Urinary bladder (tissue), 4 donors: ENCODE results near the gene ATXN10. TPM values are rescaled to one million over a fixed set of nuclear protein-coding genes. Genes with fewer than 3 reads are reported as not detected.

Source experiments
- DNase-seq: peaks from one replicate; pipeline ENCODE4 v3.0.0-alpha.2; 2015; ENCODE audit errors: extremely low spot score
- H3K27ac ChIP-seq: one replicate; pipeline ENCODE4 v1.5.1; 2013; ENCODE audit warnings: low read depth, mild to moderate bottlenecking, moderate library complexity
- H3K36me3 ChIP-seq: one replicate; pipeline ENCODE4 v1.6.1; 2013; ENCODE audit warnings: mild to moderate bottlenecking, moderate library complexity; ENCODE audit not compliant: insufficient read depth
- H3K4me1 ChIP-seq: one replicate; pipeline ENCODE4 v1.6.1; 2013; ENCODE audit warnings: mild to moderate bottlenecking, moderate library complexity; ENCODE audit not compliant: insufficient read depth
- H3K4me3 ChIP-seq: one replicate; pipeline ENCODE4 v1.5.1; 2013; ENCODE audit warnings: low read depth, low read length
- WGBS: extraction: QIAGEN DNeasy Blood & Tissue Kit; methylation state at CpG from one replicate; pipeline ENCODE4 v1.1.7; 2013; 5-methylcytosine and 5-hydroxymethylcytosine counted together
- polyA plus RNA-seq: library from polyadenylated mRNA; stranded (reverse); fragments of 200-250 nt; gene quantifications from one replicate; pipeline ENCODE4 v1.2.3, GENCODE V29; 2013
- total RNA-seq: library from RNA; depleted of rRNA; stranded (reverse); fragments of >200 nt; gene quantifications from one replicate; pipeline ENCODE4 v1.2.3, GENCODE V29; 2014
- donor health status: healthy with polysubstance abuse.
- donor health status: healthy.

ATXN10 gene
- total and polyA plus RNA-seq, 2 donors, result 63.6 to 191 TPM

DNA sequence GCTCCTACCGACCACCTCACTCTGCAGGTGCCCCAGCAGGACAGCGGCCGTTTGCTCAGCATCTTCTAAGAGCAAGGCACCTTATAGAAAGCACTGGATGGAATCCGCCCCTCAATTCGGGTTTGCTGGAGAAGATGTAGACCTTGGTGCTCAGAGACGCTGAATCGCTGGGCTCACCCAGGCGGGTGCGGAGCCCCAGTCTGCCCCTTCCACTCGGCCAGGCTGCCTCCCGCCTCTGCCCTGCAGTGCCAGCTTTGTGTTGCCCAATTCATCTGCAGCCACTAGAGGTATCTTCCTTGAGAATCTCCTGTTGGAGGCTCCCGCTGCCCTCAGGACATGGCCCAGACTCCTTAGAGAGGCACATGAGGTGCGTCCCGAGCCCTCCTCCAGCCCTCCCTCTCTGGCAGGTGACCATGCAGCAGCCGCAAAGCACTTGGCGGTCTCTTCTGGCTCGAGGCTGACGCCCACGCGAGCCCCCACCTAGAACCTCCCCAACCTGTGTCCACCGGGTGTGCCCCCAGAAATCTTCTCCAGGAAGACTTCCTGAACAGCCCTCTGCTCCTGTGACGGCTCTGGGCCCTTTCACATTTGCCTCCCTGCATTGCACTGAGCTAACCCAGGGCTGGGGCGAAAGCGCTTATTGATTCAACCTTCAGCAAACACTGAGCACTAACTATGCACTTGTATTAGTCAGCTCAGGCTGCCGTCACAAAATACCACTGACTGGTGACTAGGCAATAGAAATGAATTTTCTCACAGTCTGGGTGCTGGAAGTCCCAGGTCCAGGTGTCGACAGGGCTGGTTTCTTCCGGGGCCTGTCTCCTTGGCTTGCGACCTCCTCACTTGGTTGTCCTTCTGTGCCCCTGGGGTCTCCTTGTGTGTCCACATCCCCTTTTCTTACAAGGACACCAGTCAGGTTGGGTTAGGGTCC is 187.9 kb downstream of the ATXN10 start:
- DNase-seq, result no peak
- Histone ChIP-seq H3K4me3 (no peak overlapping the region), H3K27ac (no peak overlapping the region), H3K4me1 (no peaks in the 10 kb centered on the region), H3K36me3 (no peaks in the 10 kb centered on the region)
- WGBS, result 93% methylated on average over 28 of the region's 28 CpGs

DNA sequence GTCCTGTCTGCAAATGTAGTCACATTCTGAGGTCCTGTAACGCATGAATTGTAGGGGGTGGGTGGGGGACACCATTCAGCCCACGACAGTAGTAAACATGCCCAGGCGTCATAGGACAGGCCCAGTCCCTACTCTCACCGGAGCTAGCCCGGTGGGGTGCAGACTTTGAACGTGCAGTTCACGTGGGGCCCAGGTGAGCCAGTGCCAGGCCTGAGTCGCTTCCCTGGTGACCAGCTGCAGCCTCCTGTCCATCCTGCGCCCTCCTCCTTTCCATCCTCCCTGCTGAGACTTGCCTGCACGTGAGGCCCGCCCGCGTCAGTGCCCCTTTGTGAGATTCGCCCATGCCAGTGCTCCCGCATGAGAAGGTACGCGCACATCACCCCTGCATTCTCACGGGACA is 188.6 kb downstream of the ATXN10 start:
- Histone ChIP-seq H3K4me3 (no peak overlapping the region), H3K36me3 (no peaks in the 10 kb centered on the region), H3K4me1 (no peaks in the 10 kb centered on the region), H3K27ac (no peak overlapping the region)
- WGBS, result 93% methylated on average over 18 of the region's 18 CpGs
- DNase-seq, result no peak

DNA sequence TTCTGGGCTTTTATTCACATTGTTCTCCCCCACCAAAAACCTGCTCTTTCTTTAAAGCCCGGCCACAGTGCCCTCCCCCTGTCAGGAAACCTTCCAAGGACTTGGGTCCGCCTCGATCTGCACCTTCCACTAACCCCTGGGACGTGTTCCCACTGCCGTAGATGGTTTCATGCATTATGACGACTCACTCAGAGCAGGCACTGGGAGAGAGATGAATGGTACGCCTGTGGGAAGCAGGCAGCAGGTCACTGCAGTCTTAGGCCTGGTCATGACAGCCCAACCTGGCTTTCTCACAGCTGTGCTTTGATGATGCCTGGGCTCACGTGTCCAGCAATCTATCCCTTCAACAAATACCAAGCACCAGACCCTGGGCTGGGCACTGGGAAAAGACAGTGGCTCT is 189.6 kb downstream of the ATXN10 start:
- Histone ChIP-seq H3K27ac (no peak overlapping the region), H3K4me1 (no peaks in the 10 kb centered on the region), H3K36me3 (no peaks in the 10 kb centered on the region), H3K4me3 (no peak overlapping the region)
- 77% methylated on average over 8 of the region's 8 CpGs for WGBS
- no peak for DNase-seq

DNA sequence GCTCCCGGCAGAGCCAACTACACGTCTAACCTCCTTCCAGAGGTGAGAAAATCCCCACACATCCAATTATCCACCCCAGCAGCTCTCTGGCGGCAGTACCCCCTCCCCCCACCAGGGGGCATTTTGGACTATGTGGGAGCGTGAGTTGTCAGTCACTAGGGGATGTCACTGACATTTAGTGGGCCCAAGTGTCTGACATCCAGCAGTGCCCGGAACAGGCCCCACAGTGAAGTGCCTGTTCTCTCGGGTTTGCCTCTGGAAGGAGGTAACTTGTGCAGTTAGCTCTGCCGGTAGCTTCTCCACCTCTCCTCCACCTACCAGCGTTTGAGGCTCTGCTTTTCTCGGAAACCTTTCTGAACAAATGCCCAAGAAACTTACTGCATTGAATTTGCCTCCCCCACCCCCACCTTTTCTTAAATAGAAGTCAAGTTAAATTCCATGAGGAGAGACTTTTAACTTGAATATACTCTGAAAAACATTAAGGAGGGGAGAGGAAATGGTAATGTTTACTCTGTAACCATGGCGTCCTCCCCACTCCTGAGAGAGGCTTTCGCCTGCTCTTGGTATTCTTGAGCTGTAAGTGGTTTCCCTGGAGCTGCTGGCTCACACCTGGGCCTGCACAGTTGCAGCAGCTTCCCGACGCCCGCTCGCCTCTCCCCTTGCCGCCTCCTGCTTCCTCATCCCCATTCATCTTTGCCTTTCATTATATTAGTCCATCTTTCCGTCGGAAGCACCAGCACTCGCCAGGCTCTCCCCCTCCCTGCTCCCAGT is 192.5 kb downstream of the ATXN10 start:
- H3K4me1 ChIP-seq, result peaks cover 3% of the 10 kb centered on the region
- DNase-seq, result peak; percentile 35
- no peak overlapping the region for H3K27ac ChIP-seq
- no peaks in the 10 kb centered on the region for H3K36me3 ChIP-seq
- no peak overlapping the region for H3K4me3 ChIP-seq
- WGBS, result 24% methylated on average over 19 of the region's 19 CpGs

DNA sequence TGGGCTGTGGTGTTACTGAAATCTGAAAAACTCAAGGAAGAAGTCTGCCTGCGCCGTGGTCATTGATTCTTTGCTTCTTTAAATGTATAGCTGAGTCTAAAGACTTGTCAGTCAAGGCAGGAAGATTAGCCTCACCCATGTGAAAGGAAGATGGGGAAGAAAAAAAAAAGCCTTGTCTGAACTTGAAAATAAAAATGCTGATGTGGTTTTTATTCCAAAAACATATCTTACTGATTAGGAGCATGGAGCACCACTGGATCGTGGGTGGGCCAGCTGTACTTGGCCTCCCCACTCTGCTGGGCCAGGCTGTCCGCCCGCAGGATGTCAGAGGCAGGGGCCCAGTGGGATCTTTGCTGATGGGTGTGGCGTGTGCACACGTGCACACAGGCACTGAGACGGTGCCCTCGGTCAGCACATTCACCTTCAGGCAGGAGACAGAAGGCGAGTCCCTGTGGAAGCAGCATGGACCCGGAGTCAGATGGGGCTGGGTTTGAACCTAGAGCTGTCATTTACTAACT is 193.4 kb downstream of the ATXN10 start:
- 68% methylated on average over 11 of the region's 11 CpGs for WGBS
- no peaks in the 10 kb centered on the region for H3K36me3 ChIP-seq
- no peak overlapping the region for H3K27ac ChIP-seq
- peaks cover 3% of the 10 kb centered on the region for H3K4me1 ChIP-seq
- DNase-seq, result no peak
- H3K4me3 ChIP-seq, result no peak overlapping the region

DNA sequence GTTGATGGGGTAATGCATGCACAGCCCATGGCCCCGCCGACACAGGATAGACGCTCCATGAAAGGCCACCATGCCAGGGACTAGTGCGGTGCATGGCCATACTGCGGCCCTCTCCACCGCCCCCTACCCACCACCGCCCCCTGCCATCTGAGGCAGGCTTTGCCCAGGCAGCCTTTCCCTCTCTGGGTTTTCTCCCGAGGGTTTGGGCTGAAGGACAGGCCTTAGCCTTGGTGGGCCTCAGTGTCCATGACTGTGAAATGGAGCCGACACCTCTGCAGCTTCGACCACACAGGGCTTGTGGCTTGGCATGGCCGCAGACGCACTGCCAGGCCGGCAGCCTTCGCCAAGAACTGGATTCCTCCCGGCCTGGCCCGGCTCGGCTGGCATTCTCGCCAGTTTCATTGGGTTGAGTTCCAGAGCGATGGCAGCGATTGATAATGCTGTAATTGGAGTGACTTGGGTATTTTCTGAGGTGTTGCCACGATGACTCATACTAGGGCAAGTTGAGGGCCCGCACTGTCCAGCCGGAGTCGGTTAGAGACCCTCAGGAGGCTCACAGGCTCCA is 194.0 kb downstream of the ATXN10 start:
- Histone ChIP-seq H3K27ac (no peak overlapping the region), H3K36me3 (no peaks in the 10 kb centered on the region), H3K4me3 (no peak overlapping the region), H3K4me1 (peaks cover 3% of the 10 kb centered on the region)
- DNase-seq, result no peak
- WGBS, result 92% methylated on average over 24 of the region's 24 CpGs

DNA sequence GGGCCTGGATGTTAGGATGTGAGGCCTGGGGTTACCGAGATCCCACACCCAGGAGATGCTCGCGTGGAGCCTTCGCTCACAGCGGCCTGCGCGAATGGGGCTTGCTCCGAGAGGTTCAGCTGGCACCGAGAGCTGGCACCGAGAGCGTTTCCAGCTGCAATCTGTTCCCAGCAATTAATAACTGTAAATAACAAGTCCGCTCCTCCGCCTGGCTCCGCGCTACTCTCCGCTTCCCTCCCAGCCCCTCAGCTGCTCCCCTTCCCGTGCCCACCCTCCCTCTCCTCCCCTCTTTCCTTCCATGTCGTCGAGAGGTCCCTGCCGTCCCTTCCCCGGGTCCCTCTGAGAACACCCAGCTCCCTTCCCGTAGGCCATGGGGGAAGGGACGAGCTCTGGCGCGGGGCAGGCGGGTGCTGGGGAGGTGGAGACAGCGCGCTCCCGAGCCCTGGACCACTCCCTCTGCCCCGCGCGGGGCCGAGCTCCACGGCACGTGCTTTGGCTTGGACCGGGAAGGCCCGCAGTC is 194.6 kb downstream of the ATXN10 start:
- peaks cover 3% of the 10 kb centered on the region for H3K4me1 ChIP-seq
- 47% methylated on average over 37 of the region's 37 CpGs for WGBS
- no peak overlapping the region for H3K27ac ChIP-seq
- DNase-seq, result no peak
- H3K36me3 ChIP-seq, result no peaks in the 10 kb centered on the region
- H3K4me3 ChIP-seq, result no peak overlapping the region

DNA sequence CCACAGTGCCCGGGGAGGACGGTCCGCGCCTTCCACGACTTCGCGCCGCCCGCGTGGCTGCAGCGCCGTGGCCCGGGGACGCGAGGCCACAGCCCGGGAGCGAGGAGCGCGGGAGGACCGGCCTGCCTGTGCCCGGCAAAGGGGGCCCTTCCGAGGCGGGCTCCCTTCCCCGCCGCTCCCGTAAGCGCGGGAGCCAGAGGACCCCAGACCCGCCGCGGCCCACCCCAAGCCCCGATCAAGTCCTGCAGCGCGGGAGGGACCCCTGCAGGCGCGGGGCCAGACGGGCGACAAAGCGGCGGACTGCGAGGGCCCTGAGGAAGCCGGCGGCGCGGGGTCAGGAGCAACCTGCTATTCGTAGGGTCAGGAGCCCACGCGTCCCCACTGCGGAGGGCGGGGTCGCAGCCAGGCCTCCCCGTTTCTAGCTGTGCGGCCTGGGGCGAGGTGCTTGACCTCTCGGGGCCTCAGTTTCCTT is 195.0 kb downstream of the ATXN10 start:
- Histone ChIP-seq H3K27ac (no peak overlapping the region), H3K36me3 (no peaks in the 10 kb centered on the region), H3K4me3 (no peak overlapping the region), H3K4me1 (peaks cover 3% of the 10 kb centered on the region)
- 8% methylated on average over 55 of the region's 55 CpGs for WGBS
- no peak for DNase-seq

DNA sequence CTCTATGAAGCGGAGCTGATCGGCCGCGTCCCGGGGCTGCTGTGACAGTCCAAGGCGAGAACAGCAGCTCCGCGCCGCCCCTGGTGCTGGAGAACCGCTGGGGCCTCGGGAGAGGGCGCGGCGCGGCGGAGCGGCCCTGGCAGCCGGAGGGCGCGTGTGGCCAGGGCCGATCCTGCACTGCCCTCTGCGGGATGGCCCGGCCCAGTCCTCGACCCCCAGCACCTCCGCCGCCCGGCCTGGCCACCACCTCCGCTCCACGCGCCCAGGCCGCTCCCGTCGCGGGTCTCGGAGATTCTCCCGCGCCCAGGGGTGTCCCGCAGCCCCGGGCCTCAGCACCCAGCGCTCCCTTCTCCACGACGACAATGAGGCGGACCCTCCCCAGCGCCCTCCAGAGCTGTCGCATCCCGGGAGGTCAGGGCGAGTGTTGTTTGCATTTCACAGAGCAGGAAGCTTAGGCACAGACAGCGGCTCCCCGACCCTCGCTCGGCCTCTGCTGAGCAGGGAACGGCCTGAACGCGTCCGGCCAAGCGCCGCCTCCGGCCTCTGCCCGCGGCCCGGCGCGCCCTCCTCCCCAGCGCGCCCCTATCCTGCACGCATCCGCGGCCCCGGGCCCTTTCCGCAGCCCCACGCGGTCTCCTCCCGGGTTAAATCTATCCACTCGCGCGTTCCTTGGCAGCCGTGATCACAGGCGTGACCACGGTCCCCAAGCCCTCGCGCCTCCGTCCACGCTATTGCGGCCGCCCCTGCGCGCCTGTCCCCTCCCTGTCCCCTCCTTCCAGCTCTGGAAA is 195.7 kb downstream of the ATXN10 start:
- Histone ChIP-seq H3K4me1 (peaks cover 3% of the 10 kb centered on the region), H3K36me3 (no peaks in the 10 kb centered on the region), H3K4me3 (peak overlapping the region; percentile 17), H3K27ac (no peak overlapping the region)
- DNase-seq, result no peak
- WGBS, result 2% methylated on average over 87 of the region's 87 CpGs

DNA sequence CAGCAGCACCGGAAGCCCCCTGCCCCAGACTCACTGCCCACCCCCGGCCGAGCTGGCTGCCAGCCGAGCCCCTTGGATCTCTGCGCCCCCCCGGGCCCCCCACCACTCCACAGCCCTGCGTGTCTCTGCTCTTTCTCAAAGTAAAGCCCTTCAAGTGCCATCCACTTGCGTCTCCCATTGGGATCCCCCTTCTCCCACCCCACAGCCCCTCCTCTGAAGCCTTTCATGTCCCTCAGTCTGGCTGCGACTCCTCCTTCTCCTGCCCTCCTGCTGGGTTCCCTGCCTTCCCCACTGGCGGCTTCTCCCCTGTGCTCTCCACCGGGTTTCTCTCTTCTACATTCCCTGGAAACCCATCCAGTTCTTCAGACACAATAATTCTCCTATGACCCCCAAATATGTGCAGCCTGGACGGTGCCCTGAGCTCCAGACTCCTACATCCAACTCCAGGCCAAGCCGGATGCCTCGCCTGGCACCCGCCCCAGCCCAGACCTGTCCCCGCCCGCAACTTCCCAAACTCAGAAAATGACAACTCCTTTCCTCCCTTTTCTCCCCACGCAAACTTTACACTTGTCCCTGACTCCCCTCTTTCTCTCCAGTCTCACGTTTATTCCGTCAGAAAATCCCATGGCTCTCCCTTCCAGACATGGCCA is 196.4 kb downstream of the ATXN10 start:
- no peak overlapping the region for H3K4me3 ChIP-seq
- no peak for DNase-seq
- 49% methylated on average over 20 of the region's 20 CpGs for WGBS

DNA sequence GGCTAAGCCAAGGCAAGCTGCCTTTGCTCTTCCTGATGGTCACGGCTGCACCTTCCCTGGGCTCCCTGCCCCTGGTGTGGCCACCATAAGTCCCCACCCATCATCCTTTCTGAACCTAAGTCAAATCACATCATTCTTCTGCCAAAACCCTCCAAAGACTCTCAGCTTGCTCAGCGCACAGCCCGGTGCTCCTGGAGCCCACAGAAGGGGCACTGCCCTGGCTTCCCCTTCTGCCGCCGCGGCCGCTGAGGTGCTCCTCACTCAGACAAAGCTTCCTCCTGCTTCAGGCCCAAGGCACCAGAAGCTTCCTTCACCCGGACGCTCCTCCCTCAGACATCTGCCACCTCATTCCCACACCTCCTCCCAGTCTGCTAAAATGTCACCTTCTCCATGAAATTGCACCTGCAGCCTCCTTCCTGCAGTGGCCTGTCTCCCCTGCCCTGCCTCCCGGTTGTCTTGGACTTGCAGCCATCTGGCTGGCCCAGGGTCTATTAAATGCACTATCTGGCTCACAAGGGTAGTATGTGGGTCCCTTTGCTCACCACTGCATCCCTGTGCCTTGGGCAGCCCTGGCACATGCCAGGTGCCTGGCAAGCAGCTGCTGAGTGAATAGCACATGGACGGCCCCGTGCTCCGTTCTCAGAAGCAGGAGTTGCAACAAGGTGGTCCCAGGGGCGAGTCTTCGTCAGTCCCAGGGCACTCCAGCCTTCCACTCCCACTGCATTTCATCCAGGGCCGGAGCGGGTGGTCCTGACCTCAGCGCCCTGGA is 197.1 kb downstream of the ATXN10 start:
- DNase-seq, result no peak
- peaks cover 3% of the 10 kb centered on the region for H3K4me1 ChIP-seq
- H3K36me3 ChIP-seq, result no peaks in the 10 kb centered on the region
- no peak overlapping the region for H3K4me3 ChIP-seq
- 90% methylated on average over 18 of the region's 18 CpGs for WGBS
- H3K27ac ChIP-seq, result no peak overlapping the region

More for the DNA sequence above, 196.4 kb downstream of the ATXN10 start:
- Histone ChIP-seq H3K27ac (no peak overlapping the region), H3K36me3 (no peaks in the 10 kb centered on the region), H3K4me1 (peaks cover 3% of the 10 kb centered on the region)

DNA sequence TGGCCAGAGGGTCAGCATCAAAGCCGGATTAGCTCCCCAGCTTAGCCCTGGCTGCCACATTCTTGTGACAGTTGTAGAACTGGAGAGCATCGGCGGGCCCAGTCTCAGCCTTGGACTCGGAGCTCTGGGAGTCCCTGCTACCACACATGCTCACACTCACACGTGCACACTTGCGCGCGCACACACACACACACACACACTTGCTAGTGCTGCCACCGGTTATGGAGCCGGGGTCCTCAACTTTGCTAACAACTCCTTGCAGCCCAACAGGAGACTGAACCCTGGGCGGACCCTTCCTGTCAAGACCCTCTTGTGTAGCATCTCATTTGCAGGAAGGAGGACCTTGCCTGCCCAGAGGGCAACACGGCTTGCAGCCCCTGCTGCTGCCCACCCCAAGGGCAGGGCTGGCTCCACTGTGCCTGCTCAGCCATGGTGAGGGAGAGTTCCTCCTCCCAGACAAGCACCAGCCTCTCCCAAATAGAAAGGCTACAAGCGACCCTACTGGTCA is 197.8 kb downstream of the ATXN10 start:
- Histone ChIP-seq H3K4me1 (peaks cover 3% of the 10 kb centered on the region), H3K4me3 (no peak overlapping the region), H3K36me3 (no peaks in the 10 kb centered on the region), H3K27ac (no peak overlapping the region)
- no peak for DNase-seq
- 83% methylated on average over 13 of the region's 13 CpGs for WGBS
